Measurements from ENCODE around the gene SDK2. TPM values are rescaled to one million over a fixed set of nuclear protein-coding genes. Genes with fewer than 3 reads are reported as not detected.

Gene SDK2
- total RNA-seq, 1 donor from 2014 or later: 12.3 TPM

DNA sequence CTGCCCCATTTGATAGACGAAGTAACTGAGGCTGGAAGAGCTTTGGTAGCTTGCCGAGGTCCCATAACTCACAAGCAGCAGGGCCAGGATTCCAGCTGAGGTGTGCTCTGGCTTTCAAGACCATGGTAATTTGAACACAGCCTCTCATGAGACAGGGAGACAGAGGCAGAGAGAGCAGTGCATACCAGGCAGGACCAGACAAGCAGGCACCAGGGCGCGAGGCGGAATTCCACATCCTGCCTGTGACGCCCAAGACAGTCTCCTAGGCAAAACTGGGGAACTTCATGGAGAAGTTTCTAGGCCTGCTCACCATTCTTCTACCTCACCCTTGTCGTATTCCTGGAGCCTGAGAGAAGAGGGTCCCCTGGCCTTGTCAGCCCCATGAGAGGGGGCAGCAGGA is 19.2 kb downstream of the SDK2 start:
- H3K9me3 Mint-ChIP-seq (ENCODE audit: unreplicated experiment): peaks cover 4% of the 10 kb centered on the region
- no peak overlapping the region for H3K27ac Mint-ChIP-seq (ENCODE audit: unreplicated experiment)
- H3K27me3 Mint-ChIP-seq (ENCODE audit: unreplicated experiment): peaks cover 5% of the 10 kb centered on the region
- no peak for DNase-seq
- H3K4me3 Mint-ChIP-seq (ENCODE audit: unreplicated experiment): no peak overlapping the region
- H3K4me1 Mint-ChIP-seq (ENCODE audit: low read depth, unreplicated experiment): peaks cover 16% of the 10 kb centered on the region
- TF ChIP-seq, protein P1, sequence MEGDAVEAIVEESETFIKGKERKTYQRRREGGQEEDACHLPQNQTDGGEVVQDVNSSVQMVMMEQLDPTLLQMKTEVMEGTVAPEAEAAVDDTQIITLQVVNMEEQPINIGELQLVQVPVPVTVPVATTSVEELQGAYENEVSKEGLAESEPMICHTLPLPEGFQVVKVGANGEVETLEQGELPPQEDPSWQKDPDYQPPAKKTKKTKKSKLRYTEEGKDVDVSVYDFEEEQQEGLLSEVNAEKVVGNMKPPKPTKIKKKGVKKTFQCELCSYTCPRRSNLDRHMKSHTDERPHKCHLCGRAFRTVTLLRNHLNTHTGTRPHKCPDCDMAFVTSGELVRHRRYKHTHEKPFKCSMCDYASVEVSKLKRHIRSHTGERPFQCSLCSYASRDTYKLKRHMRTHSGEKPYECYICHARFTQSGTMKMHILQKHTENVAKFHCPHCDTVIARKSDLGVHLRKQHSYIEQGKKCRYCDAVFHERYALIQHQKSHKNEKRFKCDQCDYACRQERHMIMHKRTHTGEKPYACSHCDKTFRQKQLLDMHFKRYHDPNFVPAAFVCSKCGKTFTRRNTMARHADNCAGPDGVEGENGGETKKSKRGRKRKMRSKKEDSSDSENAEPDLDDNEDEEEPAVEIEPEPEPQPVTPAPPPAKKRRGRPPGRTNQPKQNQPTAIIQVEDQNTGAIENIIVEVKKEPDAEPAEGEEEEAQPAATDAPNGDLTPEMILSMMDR (IDR thresholded peaks at IDR 0.05; ENCODE audit: partially characterized antibody, unreplicated experiment): no peak
- no peaks in the 10 kb centered on the region for H3K36me3 Mint-ChIP-seq (ENCODE audit: unreplicated experiment)

- peaks cover 5% of the 10 kb centered on the region for H3K27me3 Mint-ChIP-seq (ENCODE audit: unreplicated experiment)
- TF ChIP-seq, protein P1 (IDR thresholded peaks at IDR 0.05; ENCODE audit: partially characterized antibody, unreplicated experiment): no peak
- peaks cover 4% of the 10 kb centered on the region for H3K9me3 Mint-ChIP-seq (ENCODE audit: unreplicated experiment)
- H3K4me3 Mint-ChIP-seq (ENCODE audit: unreplicated experiment): no peak overlapping the region
- peaks cover under 1% of the 10 kb centered on the region for H3K36me3 Mint-ChIP-seq (ENCODE audit: unreplicated experiment)
- no peak overlapping the region for H3K27ac Mint-ChIP-seq (ENCODE audit: unreplicated experiment)
- peaks cover 16% of the 10 kb centered on the region for H3K4me1 Mint-ChIP-seq (ENCODE audit: low read depth, unreplicated experiment)
- no peak for DNase-seq
These were observed 19.7 kb downstream of the SDK2 start for GRCh38 chr17:73624496-73624988.

DNA sequence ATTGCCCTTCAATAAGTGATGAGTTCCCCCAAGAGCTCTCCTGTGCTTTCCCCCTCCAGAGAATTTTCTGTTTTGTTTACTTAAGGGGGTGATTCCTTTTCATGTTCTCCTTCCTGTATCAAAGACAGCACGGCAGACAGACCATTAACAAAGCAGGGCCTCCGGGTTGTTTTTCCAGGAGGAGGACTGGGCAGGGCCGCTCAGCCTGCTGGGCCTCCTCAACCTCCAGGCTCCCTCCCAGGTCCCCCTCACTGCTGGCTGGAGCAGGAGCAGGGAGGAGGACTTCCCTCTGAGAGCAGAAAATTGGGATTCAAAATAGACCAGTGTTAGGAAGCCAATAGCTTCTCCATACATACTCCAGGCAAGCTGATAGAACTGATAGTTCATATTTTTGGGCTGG is 20.4 kb downstream of the SDK2 start:
- Mint-ChIP-seq H3K9me3 (ENCODE audit: unreplicated experiment) (peaks cover 7% of the 10 kb centered on the region), H3K4me1 (ENCODE audit: low read depth, unreplicated experiment) (peaks cover 16% of the 10 kb centered on the region), H3K36me3 (ENCODE audit: unreplicated experiment) (peaks cover 8% of the 10 kb centered on the region), H3K4me3 (ENCODE audit: unreplicated experiment) (no peak overlapping the region), H3K27ac (ENCODE audit: unreplicated experiment) (no peak overlapping the region), H3K27me3 (ENCODE audit: unreplicated experiment) (peaks cover 5% of the 10 kb centered on the region)
- DNase-seq: no peak
- TF ChIP-seq, protein P1 (IDR thresholded peaks at IDR 0.05; ENCODE audit: partially characterized antibody, unreplicated experiment): no peak

- DNase-seq: no peak
- Mint-ChIP-seq H3K36me3 (ENCODE audit: unreplicated experiment) (peaks cover 11% of the 10 kb centered on the region), H3K9me3 (ENCODE audit: unreplicated experiment) (peaks cover 10% of the 10 kb centered on the region), H3K27ac (ENCODE audit: unreplicated experiment) (no peak overlapping the region), H3K27me3 (ENCODE audit: unreplicated experiment) (peaks cover 5% of the 10 kb centered on the region), H3K4me1 (ENCODE audit: low read depth, unreplicated experiment) (peaks cover 19% of the 10 kb centered on the region), H3K4me3 (ENCODE audit: unreplicated experiment) (no peak overlapping the region)
- TF ChIP-seq, protein P1 (IDR thresholded peaks at IDR 0.05; ENCODE audit: partially characterized antibody, unreplicated experiment): no peak
These were observed 21.0 kb downstream of the SDK2 start for GRCh38 chr17:73623247-73623646.

GRCh38 chr17:73622381-73622780 is 21.9 kb downstream of the SDK2 start:
- peaks cover 13% of the 10 kb centered on the region for H3K9me3 Mint-ChIP-seq (ENCODE audit: unreplicated experiment)
- H3K27me3 Mint-ChIP-seq (ENCODE audit: unreplicated experiment): peaks cover 5% of the 10 kb centered on the region
- no peak overlapping the region for H3K4me3 Mint-ChIP-seq (ENCODE audit: unreplicated experiment)
- no peak for DNase-seq
- peaks cover 12% of the 10 kb centered on the region for H3K36me3 Mint-ChIP-seq (ENCODE audit: unreplicated experiment)
- no peak overlapping the region for H3K27ac Mint-ChIP-seq (ENCODE audit: unreplicated experiment)
- TF ChIP-seq, protein P1 (IDR thresholded peaks at IDR 0.05; ENCODE audit: partially characterized antibody, unreplicated experiment): no peak
- H3K4me1 Mint-ChIP-seq (ENCODE audit: low read depth, unreplicated experiment): peaks cover 26% of the 10 kb centered on the region

All from glutamatergic neuron (in vitro differentiated cells).